Measurements from ENCODE around the gene RAPGEF1.
A peak's percentile ranks its signal among the peaks of the same experiment; 100 is the strongest.
"Not testable (repeated sequence)": the region's sequence is repeated elsewhere in the genome, so short reads cannot be mapped to it uniquely, and the experiment has no call there.

Gene RAPGEF1

DNA sequence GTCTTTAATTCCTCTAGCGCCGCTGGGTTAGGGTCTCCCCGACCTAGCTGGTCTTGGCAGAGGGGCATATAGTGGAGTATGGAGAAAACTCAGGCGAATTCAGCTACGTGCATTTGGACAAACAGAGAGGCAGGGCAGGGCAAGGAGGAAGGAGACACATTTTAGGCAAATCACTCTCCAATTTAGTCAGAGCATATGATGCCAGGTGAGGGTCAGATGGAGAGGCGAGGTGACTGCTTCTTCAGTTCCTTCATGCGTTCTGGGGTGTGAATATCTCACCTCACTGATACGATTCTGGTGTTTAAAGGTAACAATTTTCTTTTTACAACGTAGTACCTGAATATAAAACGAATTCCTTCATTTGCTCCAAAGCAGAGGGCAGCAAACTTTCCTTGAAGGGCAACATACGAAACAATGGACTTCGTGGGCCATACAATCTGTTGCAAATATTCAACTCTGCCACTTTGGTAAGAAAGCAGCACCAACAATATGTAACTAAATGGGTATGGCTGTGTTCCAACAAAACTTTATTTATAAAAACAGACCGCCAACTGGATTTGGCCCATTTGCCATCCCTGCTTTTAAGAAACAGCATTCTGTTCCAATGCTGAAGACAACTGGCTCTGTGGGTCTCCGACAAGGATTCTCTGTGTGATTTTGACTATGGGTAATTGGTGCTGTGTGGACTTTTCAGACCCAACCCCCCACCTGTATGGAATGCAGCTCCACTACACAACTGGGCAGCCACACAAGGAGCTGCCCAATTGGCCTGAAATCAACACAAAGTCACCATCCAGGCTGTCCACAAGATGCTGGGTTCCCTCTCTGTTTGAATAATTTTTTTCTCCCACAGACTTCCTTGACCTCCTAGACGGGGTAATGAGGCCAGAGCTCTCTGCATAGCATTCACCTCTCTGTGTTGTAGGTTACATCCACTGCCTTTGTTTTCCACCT lies 53.8 kb downstream of the RAPGEF1 start:
- no peak for DNase-seq

DNA sequence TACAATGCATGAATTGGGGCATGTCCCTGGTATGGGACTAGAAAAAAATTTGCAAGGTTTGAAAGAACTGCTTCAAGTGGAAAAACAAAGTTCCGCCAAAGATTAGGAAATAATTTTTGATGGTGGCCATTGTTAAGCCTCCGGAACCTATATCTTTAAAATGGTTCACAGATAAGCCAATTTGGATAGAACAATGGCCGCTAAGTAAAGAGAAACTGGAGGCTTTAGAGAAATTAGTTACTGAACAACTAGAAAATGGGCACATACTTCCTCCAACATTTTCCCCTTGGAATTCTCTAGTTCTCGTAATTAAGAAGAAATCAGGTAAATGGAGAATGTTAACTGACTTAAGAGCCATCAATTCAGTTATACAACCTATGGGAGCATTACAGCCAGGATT lies 56.8 kb downstream of the RAPGEF1 start:
- DNase-seq, result not testable (repeated sequence)

DNA sequence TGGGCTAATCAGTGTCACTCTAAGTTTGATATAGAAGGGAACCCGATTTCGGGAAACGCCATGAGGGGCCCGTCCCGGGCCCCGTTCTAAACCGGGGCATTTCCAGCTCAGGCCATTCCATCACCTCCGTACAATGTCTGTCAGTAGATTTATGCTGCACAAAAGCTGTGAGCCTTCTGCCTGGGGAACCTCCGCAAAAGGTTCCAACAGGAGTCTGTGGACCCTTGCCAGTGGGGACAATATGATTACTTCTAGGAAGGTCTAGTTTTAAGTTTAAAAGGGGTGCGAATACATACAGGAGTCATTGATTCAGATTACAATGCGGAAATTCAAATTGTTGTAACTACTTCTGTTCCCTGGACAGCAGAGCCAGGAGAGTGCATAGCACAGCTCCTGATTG lies 57.6 kb downstream of the RAPGEF1 start:
- no peak for DNase-seq

DNA sequence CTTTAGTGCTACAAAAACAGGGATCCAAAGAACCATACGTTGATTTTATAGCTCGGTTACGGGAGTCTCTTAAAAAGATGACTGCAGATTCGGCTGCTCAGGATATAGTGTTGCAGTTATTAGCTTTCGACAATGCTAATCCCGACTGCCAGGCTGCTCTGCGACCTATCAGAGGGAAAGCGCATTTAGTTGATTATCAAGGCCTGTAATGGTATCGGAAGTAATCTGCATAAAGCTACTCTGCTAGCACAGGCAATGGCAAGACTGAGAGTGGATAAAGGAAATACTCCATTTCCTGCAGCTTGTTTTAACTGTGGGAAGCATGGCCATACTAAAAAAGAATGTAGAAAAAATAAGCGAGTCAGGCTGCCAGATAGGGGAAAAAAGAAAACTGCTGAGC lies 58.0 kb downstream of the RAPGEF1 start:
- DNase-seq, result not testable (repeated sequence)

DNA sequence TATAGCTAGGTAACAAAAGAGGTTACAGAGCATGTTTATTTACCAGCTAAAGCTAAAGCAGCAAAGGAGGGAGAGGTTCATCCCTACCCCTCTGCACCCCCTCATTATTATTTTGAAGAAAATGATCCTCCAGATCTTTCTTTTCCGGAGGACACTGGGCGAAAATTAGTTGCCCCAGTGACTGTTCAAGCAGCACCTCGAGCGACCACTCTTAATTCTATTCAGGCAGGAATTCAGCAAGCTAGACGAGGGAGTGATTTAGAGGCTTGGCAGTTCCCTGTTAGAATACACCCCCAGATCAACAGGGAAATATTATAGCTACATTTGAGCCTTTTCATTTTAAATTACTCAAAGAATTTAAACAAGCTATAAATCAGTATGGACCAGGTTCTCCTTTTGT lies 58.8 kb downstream of the RAPGEF1 start:
- not testable (repeated sequence) for DNase-seq

DNA sequence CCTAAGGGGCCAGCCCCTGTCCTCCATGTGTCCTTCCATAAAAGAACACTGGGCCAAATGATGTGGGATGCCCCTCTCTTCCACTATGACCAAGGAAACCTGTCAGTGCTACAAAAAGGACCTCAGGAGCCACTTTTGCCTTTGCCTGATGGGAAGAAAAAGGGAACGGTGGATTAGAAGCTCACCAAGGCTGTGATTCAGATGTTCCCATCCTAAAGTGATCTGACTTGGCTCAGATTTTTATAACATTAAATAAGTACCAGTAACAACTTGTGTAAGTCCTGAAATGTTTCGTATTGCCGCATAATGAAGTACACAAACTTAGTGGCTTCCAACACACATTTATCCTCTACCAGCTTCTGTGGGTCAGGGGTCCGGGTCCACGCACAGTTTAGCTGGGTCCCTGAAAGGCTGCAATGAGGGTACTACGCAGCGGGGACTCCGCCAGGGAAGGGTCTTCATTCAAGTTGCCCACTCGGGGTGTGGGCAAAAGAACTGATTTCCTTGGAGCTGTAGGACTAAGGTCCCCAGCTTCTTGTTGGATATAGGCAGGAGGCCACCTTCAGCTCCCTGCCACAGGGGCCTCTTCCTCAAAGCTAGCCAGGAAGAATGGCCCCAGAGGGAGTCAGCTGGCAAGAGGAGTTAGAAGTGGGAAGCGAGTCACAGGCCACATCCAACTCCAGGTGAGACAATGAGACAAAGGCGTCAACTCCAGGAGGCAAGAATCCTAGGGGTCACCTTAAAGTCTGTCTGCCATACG lies 60.4 kb downstream of the RAPGEF1 start:
- DNase-seq, result no peak

DNA sequence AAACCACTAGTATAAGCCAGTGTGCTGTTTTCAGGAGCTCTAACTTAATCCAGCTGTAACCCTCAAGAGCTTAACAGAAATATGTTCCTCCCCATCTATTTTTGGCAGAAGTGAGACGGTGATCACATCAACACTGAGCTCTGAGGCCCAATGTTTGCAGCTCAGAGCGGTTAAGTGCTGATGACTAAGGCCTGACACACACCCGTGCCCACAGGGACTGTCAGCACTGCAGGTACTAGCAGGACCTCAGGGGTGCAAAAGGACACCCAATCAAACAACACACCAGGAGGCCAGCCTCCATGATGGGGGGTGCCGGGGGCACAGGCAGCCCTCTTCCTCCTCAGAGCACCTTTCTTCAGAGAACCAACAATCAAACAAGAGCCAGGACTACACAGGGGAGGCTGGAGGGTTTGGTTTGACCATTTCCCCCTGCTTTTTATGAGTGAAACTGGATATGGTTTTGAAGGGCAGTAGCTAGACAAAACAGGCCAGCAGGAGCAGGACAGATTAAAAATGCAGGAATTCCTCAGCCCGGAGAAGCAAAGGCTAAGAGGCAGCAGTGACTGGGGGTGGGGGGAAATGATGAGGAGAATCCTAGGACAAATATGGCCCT lies 61.3 kb downstream of the RAPGEF1 start:
- DNase-seq, result peak in 4 of 5 experiments; percentile 50 to 97 (median 64)

DNA sequence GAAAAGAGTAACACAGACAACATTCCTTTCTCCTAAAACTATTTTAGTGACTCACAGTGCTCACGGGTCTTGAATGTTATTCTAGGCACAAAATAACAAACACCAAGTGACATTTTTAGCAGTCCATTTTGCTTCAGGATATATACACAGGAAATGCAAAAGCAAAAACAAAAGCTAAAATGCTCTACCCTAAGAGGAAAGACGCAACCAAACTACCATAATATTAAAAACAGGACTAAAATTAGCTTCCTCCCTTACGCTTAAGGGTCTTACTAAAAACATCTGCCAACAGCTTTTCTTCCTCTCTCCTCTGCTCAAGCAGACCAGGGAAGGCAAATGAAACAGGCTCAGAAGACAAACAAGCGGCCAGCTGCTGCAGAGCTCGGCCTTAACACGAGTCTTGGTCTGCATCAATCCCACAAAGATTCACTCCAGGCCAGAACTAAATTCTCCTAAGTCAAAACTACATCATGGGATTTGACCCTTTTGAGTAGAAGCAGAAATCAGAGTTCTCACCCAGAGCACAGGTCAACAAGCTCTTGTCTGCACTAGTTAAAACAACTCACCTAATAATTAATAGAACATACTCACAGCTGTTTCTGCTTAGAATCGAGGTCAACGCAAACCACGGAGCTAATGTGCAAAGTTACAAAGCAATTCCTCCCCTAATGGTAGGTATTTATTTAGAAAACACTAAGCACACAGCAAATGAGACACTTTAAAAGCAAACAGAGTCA lies 62.3 kb downstream of the RAPGEF1 start:
- DNase-seq, result peak in 1 of 5 experiments; percentile 74

DNA sequence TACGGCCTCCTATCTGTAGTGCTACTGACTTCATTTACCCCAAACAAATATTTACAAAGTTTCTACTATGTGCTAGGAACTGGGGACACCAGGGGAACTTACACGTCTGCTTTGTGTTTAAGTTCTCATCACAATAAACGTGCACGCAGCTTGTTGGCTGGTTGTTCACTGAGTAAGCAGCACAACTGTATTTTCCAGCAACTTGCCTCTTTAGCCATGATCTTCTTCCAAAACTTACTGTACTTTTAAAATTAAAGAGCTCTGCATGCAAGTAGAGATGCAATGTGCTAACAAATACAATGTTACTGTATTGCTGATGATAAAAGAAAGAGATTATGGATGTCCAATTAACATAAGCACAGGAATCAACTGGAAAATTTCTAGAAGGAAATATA lies 62.8 kb downstream of the RAPGEF1 start:
- peak in 1 of 5 experiments; percentile 39 for DNase-seq

DNA sequence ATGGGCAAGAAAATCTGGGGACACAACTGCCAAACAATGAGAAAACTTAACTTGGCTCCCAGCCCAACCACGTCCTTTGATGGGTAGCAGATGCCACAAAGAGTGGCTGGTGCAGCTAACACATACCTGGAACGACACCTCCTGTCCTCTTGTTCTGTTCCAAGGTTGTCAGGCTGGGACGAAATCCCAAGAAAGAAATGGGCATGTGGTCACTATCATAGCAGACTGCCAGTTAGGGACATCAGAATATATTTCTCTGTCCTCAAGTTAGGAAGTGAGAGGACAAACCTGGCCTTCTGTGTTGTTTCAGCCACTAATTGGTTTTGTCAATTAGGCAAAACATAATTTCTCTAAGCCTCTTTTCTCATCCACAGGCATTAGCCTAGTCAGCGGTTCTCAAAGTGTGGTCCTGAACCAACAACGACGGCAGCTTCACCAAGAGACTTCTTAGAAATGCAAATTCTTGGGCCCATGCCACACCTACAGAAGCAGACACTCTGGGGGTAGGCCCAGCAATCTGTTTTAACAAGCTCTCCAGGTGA lies 63.4 kb downstream of the RAPGEF1 start:
- DNase-seq, result peak in 3 of 5 experiments; percentile 44 to 82 (median 50)

DNA sequence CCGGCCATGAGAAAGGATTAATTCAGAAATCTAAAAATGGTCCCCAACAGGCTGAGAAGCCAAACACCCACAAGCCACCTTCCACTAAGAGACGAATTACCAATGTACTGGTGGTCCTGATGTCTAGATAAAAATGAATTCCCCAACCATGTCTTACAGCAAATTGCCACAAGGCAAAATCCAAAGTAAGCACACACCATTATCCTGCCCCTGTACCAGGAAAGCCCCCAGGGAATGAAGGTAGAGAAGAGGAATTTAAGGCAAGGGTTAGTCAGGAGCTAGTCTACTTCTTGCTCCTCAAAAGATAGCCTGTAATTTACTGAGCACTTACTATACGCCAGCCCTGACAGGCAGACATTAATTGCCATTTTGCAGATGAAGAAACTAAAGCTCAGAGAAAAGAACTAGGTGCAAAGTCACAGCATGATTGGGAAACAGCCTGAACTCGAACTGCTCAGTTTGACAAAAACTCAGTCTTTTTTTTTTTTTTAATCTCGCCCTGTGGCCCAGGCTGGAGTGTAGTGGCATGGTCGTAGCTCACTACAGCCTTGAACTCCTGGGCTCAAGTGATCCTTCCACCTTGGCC lies 64.3 kb downstream of the RAPGEF1 start:
- DNase-seq, result no peak

DNA sequence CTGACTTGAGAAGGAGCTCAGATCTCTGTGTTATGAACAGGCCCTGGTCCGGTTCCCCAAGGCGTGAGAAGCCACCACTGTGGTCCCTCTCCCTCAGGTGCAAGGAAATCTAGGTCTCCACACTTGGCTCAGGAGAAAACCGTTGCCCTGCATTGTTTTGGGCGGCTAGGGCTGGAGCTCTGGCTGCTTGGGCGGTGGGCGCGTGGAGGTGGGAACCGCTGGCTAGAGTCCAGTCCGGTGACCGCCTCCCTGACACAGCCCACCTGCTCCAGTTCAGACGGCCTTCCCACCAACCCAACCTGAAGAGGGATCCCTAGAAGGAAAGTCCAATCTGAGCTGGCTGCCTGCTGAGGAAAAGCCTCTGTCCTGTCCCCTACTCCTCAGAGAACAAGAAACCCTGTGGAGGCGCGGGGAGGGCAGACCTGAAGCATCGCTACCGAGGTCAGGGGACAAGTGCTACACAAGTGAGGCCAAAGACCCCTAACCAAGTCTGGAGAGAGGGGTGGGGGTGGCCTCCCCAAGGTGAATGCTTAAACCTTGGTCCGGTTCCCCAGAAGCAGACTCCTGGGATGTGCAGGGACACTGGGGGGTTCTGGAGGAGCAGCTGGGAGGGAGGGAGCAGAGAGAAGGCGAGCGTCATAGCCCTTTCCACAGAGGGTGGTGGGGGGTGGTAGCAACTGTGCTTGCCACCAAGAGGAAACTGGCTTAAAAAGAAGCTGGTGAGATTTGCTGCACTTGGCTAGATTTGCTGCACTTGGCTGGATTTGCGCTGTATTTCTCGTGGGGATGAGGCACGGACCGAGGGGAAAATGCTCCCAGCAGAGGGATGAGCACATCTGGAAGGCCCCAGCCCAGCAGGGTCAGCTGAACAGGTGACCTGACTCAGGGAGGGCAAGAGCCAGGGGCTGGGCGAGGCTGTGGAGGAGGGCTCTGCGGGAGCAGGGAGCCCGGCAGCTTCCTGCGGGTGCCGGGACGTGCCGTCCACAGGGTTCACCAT lies 65.2 kb downstream of the RAPGEF1 start:
- no peak for DNase-seq

DNA sequence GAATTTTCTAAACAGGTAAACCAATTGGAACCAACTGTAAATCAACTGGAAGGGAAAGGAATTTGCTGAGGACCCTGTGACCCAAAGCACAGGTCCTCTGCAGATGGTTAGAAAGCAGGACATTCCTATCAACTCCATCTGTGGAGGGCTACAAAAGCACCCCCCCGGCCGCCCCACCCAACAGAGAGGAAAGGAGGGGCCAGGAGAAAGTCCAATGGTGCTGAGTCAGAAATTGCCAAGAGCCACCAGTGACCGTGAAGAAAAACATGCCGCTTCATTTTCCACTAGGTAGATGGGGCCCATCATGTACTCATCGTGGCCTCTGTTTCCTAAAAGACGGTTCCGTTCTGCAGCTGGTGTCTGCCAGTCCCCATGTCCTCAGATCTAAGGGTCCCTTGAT lies 66.3 kb downstream of the RAPGEF1 start:
- no peak for DNase-seq

DNA sequence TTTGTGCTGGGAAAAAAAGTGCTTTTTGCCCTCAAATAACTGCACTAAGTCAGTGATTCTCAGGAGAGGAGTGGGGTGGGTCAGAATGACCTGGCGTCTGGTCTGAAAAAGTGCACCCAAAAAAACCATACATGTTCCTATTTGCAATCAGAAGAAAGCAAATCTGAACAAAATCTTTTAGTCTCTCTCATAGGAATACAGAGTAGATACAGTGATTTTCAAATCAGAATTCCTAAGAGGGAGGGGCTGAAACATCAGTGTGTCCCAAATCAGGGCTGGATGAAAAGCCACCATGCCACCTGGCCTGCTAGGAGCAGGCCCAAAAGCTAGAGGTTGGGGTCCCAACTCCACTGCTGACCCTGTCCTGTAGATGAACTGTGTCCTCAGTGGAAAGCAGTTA lies 66.8 kb downstream of the RAPGEF1 start:
- DNase-seq, result no peak

DNA sequence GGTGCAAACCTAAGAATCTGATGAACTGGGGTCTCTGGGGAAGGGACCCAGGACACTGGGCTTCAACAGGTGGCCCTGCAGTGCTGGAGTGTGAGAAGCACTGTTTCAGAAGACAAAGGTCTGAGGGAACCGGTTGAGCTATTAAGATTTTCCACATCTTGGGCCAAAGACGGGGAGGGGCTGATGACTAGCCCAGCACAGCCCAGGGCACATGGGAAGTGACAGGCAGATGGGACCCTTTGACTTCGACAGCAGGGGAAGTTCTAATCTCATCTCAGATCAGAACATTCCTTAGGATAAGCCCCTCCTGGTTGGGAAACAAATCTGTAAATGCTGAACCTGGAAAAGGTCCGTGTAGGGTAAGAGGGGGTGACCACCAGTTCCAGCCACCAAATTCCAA lies 67.4 kb downstream of the RAPGEF1 start:
- no peak for DNase-seq

DNA sequence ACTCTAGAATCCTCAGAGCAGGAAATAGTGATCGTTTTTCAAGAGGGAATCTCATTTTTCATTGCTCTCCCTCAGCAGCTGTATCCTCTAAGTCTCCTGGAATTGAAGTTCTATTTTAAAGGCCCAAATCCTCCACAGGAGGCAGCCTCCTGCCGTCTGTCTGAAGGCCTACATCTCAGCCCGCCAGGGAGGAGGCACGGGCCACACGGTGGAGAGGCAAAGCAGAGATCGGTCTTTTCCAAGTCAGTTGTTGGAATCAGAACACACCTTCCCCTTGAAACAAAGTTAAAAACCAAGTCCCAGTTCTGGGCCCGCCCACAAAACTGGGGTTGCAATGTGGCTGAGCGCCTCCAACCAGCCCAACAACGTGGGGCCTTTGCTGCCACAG lies 68.7 kb downstream of the RAPGEF1 start:
- no peak for DNase-seq

DNA sequence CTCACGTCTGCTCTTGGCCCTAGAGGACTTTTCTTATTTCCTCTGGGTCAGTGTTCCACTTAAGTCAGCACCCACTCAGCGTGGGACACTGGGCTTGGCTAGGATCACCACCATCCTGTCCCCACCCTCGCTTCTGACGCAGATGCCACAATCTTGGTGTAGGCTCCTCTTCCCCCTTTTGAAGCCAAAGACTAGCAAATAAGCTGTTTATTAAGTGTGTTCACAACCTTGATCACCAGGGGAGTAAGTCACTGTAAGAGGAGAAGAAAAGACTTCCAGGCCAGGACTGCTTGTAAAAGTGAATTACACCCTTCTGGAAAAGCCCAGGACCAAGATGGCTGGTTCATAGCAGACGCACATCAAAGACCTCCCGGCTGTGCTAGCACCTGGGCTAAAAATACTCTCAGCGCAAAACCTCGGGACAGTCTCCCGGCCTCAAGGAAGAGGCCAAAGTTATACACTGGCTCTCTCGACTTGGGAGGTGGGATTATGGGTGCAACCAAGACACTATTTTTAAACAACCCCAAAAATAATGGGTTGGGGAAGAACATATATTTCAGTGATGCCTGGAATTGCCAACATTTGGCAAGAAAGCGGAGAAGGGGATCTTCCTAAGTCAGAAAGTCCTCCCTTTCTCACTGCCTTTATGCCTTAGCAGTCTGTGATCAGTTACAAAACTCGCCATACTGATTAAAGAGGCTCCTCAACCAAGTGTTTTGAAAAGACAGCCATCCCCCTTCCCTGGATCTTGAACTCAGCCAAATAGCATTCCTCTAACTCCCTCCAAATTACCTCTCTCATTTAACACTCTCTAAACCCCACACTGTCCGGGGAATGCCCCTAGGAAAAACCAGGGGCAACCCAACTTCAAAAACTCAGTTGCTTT lies 69.4 kb downstream of the RAPGEF1 start:
- DNase-seq, result peak in 2 of 5 experiments; percentile 27 to 41

DNA sequence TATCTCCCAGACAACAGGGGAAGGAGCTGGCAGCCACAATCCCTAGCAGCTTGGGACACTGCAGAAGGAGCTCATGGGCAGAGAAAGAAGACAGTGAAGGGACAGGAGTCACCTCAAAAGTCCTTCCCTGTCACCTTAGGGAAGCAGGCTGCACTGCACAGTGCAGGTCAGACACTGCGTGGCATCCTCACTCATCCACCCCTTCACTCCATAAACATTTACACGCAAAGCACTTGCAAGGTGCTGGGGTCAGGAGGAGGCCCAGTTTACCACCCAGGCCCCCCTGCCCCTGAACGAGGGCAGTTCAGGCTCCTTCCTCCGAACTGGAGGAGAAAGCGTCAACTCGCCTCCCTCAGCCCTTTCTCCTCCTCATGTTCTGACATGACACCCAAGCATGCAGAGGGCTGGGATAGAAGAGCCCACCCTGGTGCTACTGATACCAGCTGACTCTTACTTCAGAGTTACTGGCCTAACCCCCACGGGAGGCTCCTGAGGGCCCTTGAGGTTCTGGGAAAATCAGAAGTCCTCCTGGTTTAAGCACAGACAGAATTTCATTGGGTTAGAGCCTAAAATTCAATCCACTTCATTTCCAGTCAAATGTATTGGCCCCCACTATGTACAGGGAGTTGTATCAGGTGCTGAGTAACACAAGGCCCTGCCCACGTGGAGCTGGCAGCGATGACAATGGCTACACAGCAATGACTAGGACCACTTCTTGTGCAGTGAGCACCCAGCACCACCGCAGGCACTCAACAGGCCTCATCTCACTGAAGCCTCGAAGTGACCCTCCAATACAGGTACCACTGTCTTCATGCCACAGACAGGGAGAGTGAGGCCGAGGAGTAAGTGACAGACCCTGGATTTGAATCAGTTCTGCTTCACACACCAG lies 70.4 kb downstream of the RAPGEF1 start:
- DNase-seq, result peak in 1 of 5 experiments; percentile 48

Measured in T-helper 2 cell (primary cell).